OCI-LY3 (cell line): ENCODE measurements around the gene TNFAIP8L3.

ENCODE experiments used
- H2AFZ ChIP-seq: fragments of 200-600, 300-600 bp; shearing (Covaris generic); 2 replicates; pipeline ENCODE4 v1.6.0; 2014; ENCODE audit warnings: antibody characterized with exemption, low read depth, low read length
- H3K27ac ChIP-seq: fragments of 200-600, 300-600 bp; sonication (generic); 2 replicates; pipeline ENCODE4 v1.5.1; 2014; ENCODE audit warnings: mild to moderate bottlenecking, low read length, moderate library complexity, mixed read lengths
- H3K27me3 ChIP-seq: fragments of 200-600, 300-600 bp; sonication (generic); 2 replicates; pipeline ENCODE4 v1.6.1; 2014; ENCODE audit warnings: low read depth, low read length, mixed read lengths
- H3K36me3 ChIP-seq: fragments of 200-600, 300-600 bp; sonication (generic); replicated peaks from 2 replicates; pipeline ENCODE3; 2014; ENCODE audit warnings: low read depth, low read length, mixed read lengths
- H3K4me1 ChIP-seq: fragments of 300-600, 200-600 bp; sonication (generic); 2 replicates; pipeline ENCODE4 v1.6.1; 2014; ENCODE audit warnings: low read length, mixed read lengths
- H3K4me2 ChIP-seq: fragments of 200-600, 300-600 bp; sonication (generic); 2 replicates; pipeline ENCODE4 v1.6.1; 2014; ENCODE audit warnings: low read length, mixed read lengths
- H3K4me3 ChIP-seq: fragments of 300-600, 200-600 bp; sonication (generic); 2 replicates; pipeline ENCODE4 v1.5.1; 2014; ENCODE audit warnings: antibody characterized with exemption, mild to moderate bottlenecking, low read length, moderate library complexity
- H3K79me2 ChIP-seq: fragments of 300-600, 200-600 bp; shearing (Covaris generic); 2 replicates; pipeline ENCODE4 v1.6.1; 2014; ENCODE audit warnings: mild to moderate bottlenecking, low read length, mixed read lengths
- H3K9ac ChIP-seq: fragments of 300-600, 200-600 bp; shearing (Covaris generic); 2 replicates; pipeline ENCODE4 v1.6.0; 2014; ENCODE audit warnings: mild to moderate bottlenecking, low read length, moderate library complexity
- H3K9me3 ChIP-seq: fragments of 200-600, 300-600 bp; shearing (Covaris generic); 2 replicates; pipeline ENCODE4 v1.6.1; 2014; ENCODE audit warnings: low read length, mixed read lengths; ENCODE audit not compliant: insufficient read depth
- H4K20me1 ChIP-seq: fragments of 200-600, 300-600 bp; sonication (generic); 2 replicates; pipeline ENCODE4 v1.6.1; 2016; ENCODE audit warnings: low read length, mixed read lengths; ENCODE audit not compliant: insufficient read depth
- CTCF ChIP-seq: fragments of 200-600, 300-600 bp; sonication (generic); IDR thresholded peaks from 2 replicates; pipeline ENCODE4 v1.5.1; 2014; ENCODE audit warnings: antibody characterized with exemption, low read length, low read depth
- EZH2phosphoT487 ChIP-seq: fragments of 200-600 bp; shearing (Covaris generic); IDR thresholded peaks from 2 replicates; pipeline ENCODE4 v1.6.1; 2018; ENCODE audit warnings: antibody characterized with exemption, mixed run types, low read depth

TNFAIP8L3 gene

GRCh38 chr15:51051776-51052175, 42.9 kb downstream of the TNFAIP8L3 start:
- Histone ChIP-seq H2AFZ (no peak overlapping the region), H3K36me3 (no peaks in the 10 kb centered on the region), H3K9me3 (no peaks in the 10 kb centered on the region), H3K4me2 (peak overlapping the region; percentile 3; the same call in 1 of the 2 replicates), H4K20me1 (no peaks in the 10 kb centered on the region), H3K4me1 (peaks cover 12% of the 10 kb centered on the region), H3K4me3 (no peak overlapping the region), H3K9ac (no peak overlapping the region), H3K27ac (no peak overlapping the region), H3K79me2 (no peaks in the 10 kb centered on the region), H3K27me3 (no peaks in the 10 kb centered on the region)
- no peak for TF ChIP-seq EZH2phosphoT487
- TF ChIP-seq CTCF = no peak

GRCh38 chr15:51049081-51049480, 45.6 kb downstream of the TNFAIP8L3 start:
- H3K36me3 ChIP-seq = no peaks in the 10 kb centered on the region
- H3K79me2 ChIP-seq = no peaks in the 10 kb centered on the region
- no peak overlapping the region for H3K4me3 ChIP-seq
- H3K4me2 ChIP-seq = no peak overlapping the region
- no peak overlapping the region for H3K9ac ChIP-seq
- peaks cover 12% of the 10 kb centered on the region for H3K4me1 ChIP-seq
- no peak for TF ChIP-seq CTCF
- no peaks in the 10 kb centered on the region for H4K20me1 ChIP-seq
- no peaks in the 10 kb centered on the region for H3K9me3 ChIP-seq
- H3K27ac ChIP-seq = no peak overlapping the region
- H3K27me3 ChIP-seq = no peaks in the 10 kb centered on the region
- no peak overlapping the region for H2AFZ ChIP-seq

- H3K9ac ChIP-seq = no peak overlapping the region
- no peaks in the 10 kb centered on the region for H3K27me3 ChIP-seq
- H3K4me1 ChIP-seq = peaks cover 12% of the 10 kb centered on the region
- H3K4me2 ChIP-seq = no peak overlapping the region
- no peaks in the 10 kb centered on the region for H3K9me3 ChIP-seq
- TF ChIP-seq EZH2phosphoT487 = no peak
- no peak for TF ChIP-seq CTCF
- no peak overlapping the region for H3K4me3 ChIP-seq
- no peaks in the 10 kb centered on the region for H3K79me2 ChIP-seq
- no peaks in the 10 kb centered on the region for H4K20me1 ChIP-seq
- H3K27ac ChIP-seq = no peak overlapping the region
- H3K36me3 ChIP-seq = no peaks in the 10 kb centered on the region
- no peak overlapping the region for H2AFZ ChIP-seq
Observed at GRCh38 chr15:51048308-51048707, 46.4 kb downstream of the TNFAIP8L3 start.

DNA sequence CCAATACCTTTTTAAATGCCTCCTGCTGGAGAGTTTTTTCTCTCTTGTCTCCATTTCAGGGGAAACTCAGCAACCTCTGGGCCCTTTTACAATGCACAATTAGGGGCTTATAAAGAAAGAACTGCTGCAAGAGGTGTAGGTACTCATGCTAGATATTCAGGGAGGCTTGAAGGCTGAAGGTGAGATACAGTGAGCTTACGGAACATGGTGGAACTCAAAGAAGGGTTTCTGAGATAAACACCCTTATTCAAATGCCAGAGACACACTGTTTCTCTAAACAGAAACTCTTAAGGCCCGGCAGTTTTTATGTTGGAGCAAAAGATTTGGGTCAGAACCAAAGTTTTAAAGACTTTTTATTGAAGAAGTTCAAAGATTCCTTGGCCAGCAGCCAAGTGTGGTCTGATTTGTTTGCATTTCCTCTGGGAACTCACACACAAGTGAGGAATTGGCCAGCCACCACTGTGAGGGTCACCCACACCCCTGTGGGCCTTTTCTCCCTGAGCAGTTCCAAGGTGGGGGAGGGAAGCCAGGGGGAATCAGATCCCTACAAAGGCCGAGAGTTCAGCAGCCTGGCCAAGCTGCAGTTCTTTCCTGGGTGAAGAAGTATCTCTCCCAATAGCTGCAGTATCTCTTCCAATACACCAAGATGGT, 47.8 kb downstream of the TNFAIP8L3 start:
- no peaks in the 10 kb centered on the region for H3K79me2 ChIP-seq
- H3K27me3 ChIP-seq = no peaks in the 10 kb centered on the region
- no peaks in the 10 kb centered on the region for H3K36me3 ChIP-seq
- H3K9me3 ChIP-seq = no peaks in the 10 kb centered on the region
- no peak overlapping the region for H3K27ac ChIP-seq
- no peak overlapping the region for H3K4me3 ChIP-seq
- H3K4me1 ChIP-seq = peaks cover 11% of the 10 kb centered on the region
- no peak overlapping the region for H3K9ac ChIP-seq
- H2AFZ ChIP-seq = no peak overlapping the region
- no peak overlapping the region for H3K4me2 ChIP-seq
- no peak for TF ChIP-seq EZH2phosphoT487
- no peak for TF ChIP-seq CTCF
- no peaks in the 10 kb centered on the region for H4K20me1 ChIP-seq
